Measurements from ENCODE around the gene BRD7.

BRD7 gene

GRCh38 chr16:50388496-50388895, 19.7 kb upstream of the BRD7 start:
- no peak for DNase-seq

GRCh38 chr16:50386774-50387173, 18.0 kb upstream of the BRD7 start:
- DNase-seq = no peak

DNA sequence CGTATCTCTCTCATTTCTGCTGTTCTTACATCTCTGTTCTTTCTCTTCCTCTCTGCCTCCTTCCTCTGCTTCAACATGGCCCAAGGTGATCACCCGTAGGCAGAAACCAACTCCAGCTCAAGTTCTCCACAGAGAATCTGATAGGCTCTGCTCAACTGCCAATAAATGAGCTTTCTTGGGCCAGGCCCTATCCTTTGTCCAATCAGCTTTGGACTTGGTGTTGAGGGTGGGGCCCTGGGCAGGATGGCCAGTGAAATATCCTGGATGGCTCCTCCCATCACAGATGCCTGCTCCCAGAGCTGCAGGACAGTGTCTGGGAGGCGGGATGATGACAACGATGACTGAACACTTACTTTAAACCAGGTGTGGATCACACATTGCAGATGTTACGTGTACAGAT, 17.4 kb upstream of the BRD7 start:
- DNase-seq = no peak

DNA sequence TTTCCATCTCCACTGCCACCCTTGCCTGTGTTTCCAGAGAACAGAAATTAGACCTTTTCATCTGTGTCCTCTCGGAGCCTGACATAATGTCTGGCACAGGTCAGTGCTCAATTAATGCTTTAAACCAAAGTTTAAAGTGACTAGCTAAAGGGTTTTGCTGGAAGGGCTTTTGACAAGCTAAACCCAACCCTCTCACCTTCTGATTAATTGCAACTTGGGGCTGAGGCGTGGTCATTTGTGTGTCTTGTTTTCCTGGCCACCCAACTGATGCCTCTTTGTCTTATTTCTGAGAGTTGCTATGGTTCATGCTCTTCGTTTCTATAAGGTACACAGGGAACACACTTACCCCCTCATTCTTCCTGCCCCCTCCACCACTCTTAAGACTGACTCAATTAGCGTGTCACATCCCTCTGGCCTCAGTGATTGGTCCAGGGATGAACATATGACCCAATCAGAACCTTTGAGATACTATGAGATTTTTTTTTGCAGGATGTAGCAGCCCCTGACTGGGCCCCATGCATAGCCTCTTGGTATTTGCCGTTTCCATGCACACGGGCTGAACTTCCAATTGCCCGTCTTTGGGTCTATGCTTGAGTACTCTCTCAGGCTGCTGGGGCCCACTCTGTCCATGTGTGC, 15.8 kb upstream of the BRD7 start:
- no peak for DNase-seq

- DNase-seq = no peak
Observed at GRCh38 chr16:50381679-50382440, 13.1 kb upstream of the BRD7 start.

- DNase-seq = no peak
Observed at GRCh38 chr16:50378417-50378816, 9.6 kb upstream of the BRD7 start.

DNA sequence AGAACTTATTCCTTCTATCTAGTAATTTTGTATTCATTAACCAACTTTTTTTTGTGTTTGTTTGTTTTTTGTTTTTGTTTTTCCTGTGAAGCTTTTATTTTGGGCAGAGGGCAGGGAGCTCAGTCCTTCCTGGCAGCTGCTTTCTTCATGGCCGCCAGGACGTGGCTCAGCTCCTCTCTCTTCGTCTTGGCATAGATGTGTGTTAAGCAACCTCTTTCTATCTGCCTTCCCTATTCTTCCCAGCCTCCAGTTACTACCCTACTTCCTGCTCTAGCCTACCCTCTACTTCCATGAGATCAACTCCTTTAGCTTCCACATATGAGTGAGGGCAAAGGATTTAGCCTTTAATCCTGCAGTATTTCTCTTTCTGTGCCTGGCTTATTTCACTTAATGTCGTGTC, 8.2 kb upstream of the BRD7 start:
- no peak for DNase-seq

DNA sequence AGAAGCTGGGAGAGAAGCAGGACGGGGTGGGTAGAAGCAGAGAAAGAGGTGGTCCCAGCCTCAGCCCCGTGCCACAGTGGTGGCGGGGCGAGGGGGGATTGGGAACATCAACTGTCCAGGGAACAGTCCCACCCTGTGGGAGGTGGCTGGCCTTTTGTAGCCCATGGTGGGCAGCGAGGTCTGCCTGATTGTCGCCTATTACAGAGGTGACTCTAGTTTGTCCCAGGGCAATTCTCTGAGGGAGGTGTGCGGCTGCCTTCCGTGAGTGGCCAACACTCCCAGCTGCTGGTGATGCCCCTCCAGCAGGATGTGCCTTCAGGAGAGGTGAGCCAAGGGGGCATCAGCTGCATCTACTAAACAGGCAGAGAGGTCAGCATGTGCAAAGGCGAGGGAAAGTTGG, 5.0 kb upstream of the BRD7 start:
- no peak for DNase-seq

DNA sequence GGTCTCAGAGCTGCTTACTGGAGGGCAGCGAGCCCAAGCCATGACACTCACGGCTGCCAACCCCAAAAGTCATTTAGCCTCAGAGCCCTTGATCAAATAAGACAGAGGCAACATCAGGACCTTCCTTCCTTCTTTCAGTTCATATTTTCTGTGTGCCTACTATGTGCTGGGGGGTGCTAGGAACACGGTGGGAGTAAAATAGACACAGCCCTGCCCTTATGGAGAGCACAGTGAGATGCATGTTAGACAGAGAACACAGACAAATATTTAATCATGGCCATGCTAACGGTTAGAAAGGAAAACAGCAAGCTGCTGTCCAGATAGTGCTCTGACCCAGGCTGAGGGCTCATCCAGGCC, 4.5 kb upstream of the BRD7 start:
- DNase-seq = no peak

DNA sequence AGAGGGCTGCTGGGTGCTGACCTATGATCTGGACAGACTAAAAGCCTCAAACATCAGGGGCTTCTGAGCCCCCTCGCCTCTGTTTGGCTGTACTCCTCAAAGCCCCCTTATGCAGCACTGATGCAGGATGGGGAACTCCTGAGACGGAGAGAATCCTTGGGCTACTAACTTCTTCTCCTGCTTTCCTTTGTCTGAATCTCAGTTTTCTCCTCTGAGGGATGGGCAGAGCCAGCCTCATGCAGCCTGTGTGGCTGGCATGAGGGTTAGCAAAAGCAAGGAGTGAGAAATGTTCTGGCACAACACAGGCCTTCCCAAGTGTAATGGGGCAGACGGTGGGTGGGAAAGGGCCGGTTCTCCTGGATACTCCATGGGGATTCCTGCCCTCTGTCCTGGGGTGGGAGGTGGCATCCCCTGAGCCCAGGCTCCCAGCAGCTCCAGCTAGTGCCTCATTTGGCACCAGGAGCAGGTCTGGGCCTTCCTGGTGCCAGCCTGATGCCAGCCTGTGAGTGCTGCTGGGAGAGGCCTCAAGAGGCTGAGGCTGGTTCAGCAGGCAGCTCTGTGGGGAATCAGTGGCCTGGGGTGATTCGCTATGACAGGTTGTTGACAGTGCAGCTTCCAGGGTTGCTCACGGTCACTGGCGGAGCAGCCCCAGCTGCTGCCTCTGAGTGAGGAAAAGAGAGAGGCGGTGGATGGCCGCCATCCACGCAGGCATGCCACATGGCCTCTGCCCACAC, 4.0 kb upstream of the BRD7 start:
- DNase-seq = peak; percentile 14

GRCh38 chr16:50371936-50372595, 3.3 kb upstream of the BRD7 start:
- DNase-seq = peak; percentile 73

DNA sequence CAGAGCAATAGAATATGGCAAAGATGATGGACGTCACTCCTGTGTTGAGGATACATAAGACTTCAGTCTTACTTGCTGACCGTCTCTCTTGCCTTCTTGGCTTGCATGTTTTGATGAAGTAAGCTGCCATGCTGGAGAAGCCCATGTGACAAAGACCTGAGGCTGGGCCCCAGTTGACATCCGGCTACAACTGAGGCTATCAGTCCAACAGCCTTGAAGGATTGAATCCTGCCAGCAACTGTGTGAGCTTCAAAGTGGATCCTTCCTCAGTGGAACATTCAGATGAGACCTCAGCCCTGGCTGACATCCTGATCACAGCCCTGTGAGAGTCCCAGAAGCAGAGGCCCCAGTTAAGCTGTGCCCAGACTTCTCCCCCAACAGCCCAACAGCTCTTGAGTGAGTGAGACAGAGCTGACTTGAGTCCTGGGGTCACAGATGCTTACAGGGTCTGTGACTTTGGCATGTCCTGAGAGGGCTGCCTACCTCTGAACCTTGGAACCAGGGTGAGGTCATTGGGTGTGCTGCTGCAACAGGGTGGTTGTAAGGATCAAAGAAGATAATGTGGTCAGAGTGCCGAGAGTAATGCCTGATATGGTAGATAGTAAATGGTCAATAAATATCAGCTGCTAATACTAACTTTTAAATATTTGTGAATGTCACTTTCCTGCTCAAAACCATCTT, 2.4 kb upstream of the BRD7 start:
- no peak for DNase-seq

DNA sequence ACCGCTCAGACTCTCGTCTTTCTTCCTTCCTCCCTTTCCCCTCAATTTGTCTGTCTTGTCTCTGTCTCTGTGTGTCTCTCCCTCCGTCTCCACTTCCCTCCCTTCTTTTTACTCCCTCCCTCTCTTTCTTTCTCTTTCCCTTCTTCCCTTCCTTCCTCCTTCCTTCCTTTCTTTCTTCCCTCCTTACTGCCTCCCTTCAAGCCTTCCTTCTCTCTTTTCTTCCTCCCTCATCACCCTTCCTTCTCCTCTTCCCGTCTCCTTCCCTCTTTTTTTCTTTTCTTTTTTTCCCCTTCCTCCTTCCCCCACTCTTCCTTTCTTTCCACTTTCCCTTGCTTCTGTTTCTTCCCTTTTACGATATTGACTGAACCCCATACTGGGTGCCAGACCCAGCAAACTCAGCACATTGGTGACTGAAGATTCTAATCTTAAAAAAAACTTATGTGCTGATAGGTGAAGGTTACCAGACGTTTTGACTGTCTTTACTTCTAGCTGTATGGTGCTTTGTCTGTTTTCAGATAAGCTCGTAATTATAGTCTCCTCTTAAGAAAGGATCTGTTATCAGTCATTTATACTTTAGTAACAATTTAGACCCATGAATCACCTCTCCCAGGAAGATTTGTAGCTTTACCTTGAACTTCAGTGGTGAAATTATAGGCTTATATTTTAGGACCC, 481 bp upstream of the BRD7 start:
- DNase-seq = no peak

DNA sequence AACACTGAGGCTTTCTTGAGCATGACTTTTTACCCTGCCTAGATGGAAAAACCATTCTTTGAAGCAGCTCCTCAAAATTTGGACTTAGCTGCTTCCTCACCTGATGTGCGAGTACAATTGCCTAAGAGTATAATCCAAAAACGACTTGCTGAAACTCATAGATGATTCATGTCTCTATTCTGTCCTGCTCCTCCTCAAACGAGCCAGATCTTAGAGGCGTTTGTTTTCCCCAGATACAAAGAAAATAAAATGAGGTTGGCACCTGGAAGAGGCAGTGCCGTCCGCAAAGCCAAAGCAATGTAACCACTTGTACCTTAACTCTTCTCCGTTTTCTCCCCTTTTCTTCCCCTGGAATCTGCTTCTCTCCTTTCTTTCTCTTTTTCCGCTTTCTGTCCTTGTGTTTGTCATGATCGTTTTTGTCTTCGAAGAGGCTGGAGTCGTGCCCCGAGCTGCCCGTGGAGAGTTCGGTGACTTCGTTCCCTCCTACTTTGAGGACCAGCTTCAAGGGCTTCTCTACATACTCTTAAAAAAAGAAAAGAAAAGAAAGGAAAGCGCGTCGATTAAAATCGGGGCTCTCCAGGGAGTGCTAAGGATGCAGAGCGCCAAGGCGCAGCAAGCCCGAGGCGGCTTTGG, 895 bp downstream of the BRD7 start:
- DNase-seq = no peak

DNA sequence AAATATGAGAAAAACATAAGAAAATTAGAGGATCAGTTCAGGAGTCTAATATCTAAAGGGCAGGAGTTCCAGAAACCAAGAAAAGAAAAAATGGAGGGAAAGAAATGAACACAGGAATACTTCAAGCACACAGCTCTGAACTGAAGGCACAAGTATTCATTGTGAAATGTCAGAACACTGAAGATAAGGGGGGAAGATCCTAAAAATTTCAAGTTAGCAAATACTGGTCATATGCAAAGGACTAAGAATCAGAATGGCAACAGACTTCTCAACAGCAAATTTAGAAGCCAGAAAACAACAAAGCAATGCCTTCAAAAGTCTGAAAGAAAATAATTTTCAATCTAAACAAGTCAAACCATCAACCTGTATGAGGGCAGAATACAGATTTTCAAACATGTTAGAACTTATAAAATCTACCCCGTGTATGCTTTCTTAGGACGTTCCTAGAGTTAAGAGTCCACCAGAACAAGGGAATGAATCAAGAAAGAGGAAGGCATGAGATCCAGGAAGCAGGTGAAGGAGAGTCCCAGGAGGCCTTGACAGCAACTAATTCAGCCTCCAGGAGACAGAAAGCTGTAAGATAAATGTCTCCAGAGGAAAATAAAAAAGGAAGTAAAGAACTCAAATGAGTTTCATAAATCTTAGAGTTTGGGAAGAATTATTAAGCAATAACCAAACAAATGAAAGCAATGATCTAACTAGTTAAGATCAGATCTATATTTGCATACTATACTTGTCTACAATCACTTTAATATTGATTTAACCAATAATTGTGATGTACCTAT, 2.8 kb downstream of the BRD7 start:
- no peak for DNase-seq

DNA sequence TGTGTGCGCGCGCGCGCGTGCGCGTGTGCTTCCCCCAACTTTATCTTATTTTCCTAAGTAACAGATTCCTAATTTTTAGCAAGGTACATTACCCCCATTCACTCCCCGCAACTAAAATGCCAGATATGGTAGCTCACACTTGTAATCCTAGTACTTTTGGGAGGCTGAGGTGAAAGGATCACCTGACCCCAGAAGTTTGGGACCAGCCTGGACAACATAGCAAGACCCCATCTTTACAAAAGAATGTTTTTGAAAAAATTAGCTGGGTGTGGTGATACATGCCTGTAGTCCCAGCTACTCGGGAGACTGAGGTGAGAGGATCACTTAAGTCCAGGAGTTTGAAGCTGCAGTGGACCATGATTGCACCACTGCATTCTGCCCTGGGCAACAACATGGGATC, 5.1 kb downstream of the BRD7 start:
- DNase-seq = no peak

GRCh38 chr16:50360779-50361178, 8.0 kb downstream of the BRD7 start:
- no peak for DNase-seq

- no peak for DNase-seq
Observed at GRCh38 chr16:50360033-50360778, 8.6 kb downstream of the BRD7 start.

DNA sequence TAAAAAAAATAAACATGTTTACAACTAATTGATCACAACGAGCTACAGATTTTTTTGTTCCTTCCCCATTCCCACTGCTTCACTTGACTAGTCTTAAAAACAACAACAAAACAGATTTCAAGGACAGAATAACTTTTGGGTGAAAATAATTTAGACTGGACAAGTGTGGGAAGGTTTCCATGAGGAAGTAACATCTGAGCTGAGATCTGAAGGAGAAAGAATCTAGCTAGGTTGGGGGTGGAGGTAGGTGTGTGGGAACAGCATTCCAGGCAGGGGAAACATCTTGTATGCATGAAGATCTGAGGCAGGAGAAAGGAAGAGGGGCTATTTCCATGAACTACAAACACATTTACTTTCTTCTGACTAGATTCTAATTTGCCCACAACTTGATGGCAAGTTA, 9.2 kb downstream of the BRD7 start:
- DNase-seq = no peak
